Measurements from ENCODE around the gene TRIM44.

TRIM44 gene

DNA sequence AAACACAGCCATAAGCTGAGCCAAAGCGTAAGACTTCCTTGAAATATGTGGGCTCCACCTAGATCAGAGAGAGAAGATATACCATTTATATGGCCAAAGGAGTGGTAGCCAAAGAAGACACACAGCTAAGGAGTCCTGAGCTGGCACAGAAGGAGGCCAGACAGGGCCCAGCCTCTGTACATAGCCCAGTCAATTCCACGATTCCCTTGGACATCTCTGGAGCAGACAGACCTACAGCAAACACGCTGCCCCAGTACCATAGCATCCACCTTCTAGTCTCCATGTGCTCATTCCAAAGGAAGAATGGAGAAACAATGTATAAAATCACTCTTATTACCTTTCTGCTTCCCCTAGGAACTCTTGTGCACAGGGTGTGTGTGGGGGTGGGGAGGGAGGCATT is 179.2 kb downstream of the TRIM44 start:
- TF ChIP-seq, protein P1, sequence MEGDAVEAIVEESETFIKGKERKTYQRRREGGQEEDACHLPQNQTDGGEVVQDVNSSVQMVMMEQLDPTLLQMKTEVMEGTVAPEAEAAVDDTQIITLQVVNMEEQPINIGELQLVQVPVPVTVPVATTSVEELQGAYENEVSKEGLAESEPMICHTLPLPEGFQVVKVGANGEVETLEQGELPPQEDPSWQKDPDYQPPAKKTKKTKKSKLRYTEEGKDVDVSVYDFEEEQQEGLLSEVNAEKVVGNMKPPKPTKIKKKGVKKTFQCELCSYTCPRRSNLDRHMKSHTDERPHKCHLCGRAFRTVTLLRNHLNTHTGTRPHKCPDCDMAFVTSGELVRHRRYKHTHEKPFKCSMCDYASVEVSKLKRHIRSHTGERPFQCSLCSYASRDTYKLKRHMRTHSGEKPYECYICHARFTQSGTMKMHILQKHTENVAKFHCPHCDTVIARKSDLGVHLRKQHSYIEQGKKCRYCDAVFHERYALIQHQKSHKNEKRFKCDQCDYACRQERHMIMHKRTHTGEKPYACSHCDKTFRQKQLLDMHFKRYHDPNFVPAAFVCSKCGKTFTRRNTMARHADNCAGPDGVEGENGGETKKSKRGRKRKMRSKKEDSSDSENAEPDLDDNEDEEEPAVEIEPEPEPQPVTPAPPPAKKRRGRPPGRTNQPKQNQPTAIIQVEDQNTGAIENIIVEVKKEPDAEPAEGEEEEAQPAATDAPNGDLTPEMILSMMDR (IDR thresholded peaks at IDR 0.05; ENCODE audit: control extremely low read depth, extremely low read depth, low read depth, missing control alignments): no peak
- CTCF ChIA-PET: interaction anchor here (1.0 to 5.1 kb wide), 3 partner anchors 10 to 20 kb away, joined by 3 to 29 read pairs (median 3); no protein-coding TSS in a partner anchor
- POLR2A ChIA-PET: no interaction called here
- no peak for DNase-seq (ENCODE audit: extremely low spot score)

DNA sequence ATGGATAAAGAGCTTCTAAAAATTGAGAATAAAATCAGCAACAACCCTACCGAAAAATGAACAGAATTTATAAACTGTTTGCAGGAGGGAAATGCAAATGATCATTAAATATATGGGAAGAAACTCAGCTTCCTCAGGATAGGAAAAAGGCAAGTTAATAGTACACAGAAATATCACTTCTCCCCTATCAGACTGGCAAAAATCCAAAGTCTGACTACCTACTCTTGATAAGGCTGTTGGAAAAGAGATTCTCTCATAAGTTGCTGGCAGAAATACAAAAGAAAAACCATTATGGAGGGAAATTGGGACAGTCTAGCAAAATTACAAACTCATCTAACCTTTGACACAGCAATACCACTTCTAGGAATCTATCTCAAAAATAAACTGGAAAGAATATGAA is 180.4 kb downstream of the TRIM44 start:
- ChIA-PET POLR2A (no interaction called here), CTCF (interaction anchor here (1.5 to 5.1 kb wide), 2 partner anchors 21 to 227 kb away, joined by 3 to 29 read pairs; no protein-coding TSS in a partner anchor)
- no peak for DNase-seq (ENCODE audit: extremely low spot score)
- TF ChIP-seq, protein P1 (IDR thresholded peaks at IDR 0.05; ENCODE audit: control extremely low read depth, extremely low read depth, low read depth, missing control alignments): no peak

DNA sequence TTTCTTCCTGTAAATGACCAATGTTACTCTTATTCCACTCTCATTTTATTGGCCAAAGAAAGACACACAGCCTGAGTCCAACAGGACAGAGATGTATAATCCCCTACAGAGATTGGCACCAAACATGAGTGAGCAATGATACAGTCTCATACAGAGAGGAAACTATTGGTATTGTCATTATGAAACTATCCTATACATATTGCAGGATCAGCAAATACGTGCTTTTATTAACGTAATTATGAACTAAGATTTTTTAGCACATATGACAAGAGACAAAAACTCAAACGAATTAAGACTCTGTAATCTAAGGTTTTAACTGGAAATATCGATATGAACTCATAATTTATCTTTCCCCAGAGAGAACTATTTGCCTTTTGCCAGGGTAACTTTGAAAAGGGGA is 182.0 kb downstream of the TRIM44 start:
- TF ChIP-seq, protein P1 (IDR thresholded peaks at IDR 0.05; ENCODE audit: control extremely low read depth, extremely low read depth, low read depth, missing control alignments): no peak
- ChIA-PET CTCF (no interaction called here), POLR2A (no interaction called here)
- no peak for DNase-seq (ENCODE audit: extremely low spot score)

- no peak for DNase-seq (ENCODE audit: extremely low spot score)
- POLR2A ChIA-PET: no interaction called here
- CTCF ChIA-PET: no interaction called here
- TF ChIP-seq, protein P1 (IDR thresholded peaks at IDR 0.05; ENCODE audit: control extremely low read depth, extremely low read depth, low read depth, missing control alignments): no peak
Measured at GRCh38 chr11:35845860-35846259, 183.3 kb downstream of the TRIM44 start.

- ChIA-PET POLR2A (no interaction called here), CTCF (no interaction called here)
- TF ChIP-seq, protein P1 (IDR thresholded peaks at IDR 0.05; ENCODE audit: control extremely low read depth, extremely low read depth, low read depth, missing control alignments): no peak
- DNase-seq (ENCODE audit: extremely low spot score): no peak
Measured at GRCh38 chr11:35846874-35847273, 184.3 kb downstream of the TRIM44 start.

GRCh38 chr11:35847473-35847872 is 184.9 kb downstream of the TRIM44 start:
- no peak for DNase-seq (ENCODE audit: extremely low spot score)
- TF ChIP-seq, protein P1 (IDR thresholded peaks at IDR 0.05; ENCODE audit: control extremely low read depth, extremely low read depth, low read depth, missing control alignments): no peak
- ChIA-PET POLR2A (no interaction called here), CTCF (interaction anchor here (2.1 kb wide), 1 partner anchor 25 kb away, joined by 7 read pairs; no protein-coding TSS in a partner anchor)

DNA sequence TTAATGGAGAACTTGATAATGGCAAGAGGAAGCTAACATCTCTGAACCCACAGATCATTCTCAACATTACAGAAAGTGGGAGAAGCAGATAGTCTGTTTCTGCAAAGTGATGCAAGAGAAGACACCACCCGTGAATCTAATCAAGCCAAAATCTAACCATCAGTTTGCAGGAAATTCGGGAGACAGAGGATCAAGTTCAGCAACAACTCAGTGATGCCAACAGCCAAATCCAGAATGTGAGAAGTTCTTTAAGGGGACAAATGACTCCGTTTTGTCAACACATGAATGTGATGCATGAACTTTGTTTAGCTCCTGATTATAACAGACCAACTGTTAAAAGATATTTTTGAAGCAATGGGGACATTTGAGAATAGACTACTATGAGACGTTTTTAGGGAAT is 186.0 kb downstream of the TRIM44 start:
- POLR2A ChIA-PET: no interaction called here
- no peak for DNase-seq (ENCODE audit: extremely low spot score)
- TF ChIP-seq, protein P1 (IDR thresholded peaks at IDR 0.05; ENCODE audit: control extremely low read depth, extremely low read depth, low read depth, missing control alignments): no peak
- CTCF ChIA-PET: interaction anchor here (1.0 to 2.1 kb wide), 3 partner anchors 13 to 26 kb away, joined by 3 to 7 read pairs (median 7); no protein-coding TSS in a partner anchor

All from GM10248 (cell line).